Fibroblast of peridontal ligament (primary cell): ENCODE results near the gene WDR81.
"Not testable (repeated sequence)": the region's sequence is repeated elsewhere in the genome, so short reads cannot be mapped to it uniquely, and the experiment has no call there.

Experiments
- DNase-seq: peaks from one replicate; pipeline ENCODE4 v3.0.0-alpha.2; 2010; ENCODE audit errors: extremely low read depth

The WDR81 gene

DNA sequence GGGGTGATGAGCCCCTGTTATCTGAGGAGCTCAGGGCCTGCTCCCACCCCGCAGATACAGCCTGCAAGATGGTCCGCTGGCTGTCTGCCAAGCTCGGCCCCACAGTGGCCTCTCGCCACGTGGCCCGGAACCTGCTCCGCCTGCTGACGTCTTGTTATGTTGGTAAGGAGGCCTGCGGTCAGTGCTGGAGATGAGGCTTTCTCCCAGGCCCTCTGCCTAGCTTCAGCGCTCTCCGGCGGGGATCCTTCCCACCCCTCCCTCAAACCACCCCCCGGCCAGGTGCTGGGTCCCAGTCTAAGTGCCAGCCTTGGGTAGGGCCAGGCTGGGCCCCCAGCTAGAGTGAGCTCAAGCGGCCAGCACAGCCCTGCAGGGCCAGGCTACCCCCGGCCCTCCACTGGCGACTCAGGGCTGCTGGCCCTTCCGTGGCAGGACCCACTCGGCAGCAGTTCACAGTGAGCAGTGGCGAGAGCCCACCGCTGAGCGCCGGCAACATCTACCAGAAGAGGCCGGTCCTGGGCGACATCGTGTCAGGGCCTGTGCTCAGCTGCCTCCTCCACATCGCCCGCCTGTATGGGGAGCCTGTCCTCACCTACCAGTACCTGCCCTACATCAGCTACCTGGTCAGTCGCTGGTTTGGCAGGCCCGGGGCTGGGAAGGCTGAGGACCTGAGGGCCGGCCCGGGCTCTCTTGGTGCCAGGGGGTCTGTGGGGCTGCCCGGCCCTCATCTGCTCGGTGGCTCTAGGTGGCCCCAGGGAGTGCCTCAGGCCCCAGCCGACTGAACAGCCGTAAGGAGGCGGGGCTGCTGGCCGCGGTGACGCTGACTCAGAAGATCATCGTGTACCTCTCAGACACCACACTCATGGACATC is 6.1 kb downstream of the WDR81 start:
- DNase-seq: no peak

DNA sequence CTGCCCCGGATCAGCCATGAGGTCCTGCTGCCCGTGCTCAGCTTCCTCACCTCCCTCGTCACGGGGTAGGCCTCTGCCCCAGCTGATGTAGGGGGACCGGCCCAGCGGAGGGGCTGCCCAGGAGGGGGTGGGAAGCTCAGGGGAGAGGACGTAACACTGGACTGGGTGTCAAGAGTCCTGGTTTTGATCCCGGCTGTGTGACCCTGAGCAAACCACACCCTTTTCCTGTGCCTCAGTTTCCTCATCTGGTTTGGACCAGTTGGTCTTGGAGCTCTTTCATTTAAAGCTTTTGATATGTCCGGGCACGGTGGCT is 6.6 kb downstream of the WDR81 start:
- no peak for DNase-seq

DNA sequence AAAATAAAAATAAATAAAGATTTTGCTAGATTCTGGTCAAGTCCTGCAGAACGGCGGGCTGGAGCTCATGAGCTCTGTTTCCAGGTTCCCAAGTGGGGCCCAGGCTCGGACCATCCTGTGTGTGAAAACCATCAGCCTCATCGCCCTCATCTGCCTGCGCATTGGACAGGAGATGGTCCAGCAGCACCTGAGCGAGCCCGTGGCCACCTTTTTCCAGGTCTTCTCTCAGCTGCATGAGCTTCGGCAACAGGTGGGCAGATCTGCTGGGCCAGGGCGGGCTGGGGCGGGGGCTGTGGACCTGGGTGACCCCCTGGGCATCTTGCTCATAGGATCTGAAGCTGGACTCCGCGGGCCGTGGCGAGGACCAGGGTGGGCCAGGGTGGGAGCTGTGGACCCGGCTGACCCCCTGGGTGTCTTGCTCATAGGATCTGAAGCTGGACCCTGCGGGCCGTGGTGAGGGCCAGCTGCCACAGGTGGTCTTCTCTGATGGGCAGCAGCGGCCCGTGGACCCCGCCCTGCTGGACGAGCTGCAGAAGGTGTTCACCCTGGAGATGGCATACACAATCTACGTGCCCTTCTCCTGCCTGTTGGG is 7.8 kb downstream of the WDR81 start:
- DNase-seq: no peak

DNA sequence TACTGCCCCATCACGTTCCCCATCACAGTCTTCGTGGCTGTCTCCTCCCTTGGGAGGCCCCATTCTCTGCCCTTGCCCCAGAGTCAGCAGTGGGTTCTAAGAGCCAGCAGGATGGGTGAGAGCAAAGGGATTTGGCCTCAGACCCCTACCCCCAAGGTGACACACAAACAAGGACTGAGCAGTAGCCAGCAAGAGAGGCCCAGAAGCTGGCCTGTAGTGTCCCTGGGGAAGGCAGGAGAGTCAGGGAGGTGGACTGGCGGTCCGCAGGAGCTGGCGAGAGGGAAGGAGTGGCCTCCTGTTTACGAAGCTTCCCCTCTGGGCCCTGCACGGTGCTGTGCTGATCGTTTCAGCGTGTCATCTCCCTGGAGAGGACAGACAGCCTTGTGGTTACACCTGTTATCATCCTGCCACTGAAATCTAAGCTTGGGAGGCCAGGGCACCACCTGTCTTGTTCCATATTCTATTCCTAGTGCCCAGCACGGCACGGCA is 8.4 kb downstream of the WDR81 start:
- no peak for DNase-seq

DNA sequence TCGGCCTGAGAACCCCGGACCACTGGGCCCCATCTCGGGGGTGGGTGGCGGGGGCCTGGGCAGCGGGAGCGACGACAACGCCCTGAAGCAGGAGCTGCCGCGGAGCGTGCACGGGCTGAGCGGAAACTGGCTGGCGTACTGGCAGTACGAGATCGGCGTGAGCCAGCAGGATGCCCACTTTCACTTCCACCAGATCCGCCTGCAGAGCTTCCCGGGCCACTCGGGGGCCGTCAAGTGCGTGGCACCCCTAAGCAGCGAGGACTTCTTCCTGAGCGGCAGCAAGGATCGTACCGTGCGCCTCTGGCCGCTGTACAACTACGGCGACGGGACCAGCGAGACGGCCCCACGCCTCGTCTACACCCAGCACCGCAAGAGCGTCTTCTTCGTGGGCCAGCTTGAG is 9.3 kb downstream of the WDR81 start:
- no peak for DNase-seq

DNA sequence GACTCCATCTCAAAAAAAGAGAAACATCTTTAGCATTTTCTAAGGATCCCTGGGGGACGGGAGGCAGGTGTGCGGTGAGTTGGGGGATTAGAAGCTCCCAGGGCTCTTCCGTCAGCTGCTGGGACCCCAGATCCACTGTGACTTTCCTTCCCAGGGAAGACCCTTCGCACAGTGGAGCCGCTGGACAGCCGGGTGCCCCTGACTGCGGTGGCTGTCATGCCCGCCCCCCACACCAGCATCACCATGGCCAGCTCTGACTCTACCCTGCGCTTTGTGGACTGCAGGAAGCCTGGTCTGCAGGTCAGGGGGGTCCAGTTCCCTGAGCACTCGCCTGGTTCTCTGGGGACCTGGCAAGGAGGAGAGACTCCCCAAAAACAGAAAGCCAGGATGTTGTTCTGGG is 10.9 kb downstream of the WDR81 start:
- DNase-seq: no peak

DNA sequence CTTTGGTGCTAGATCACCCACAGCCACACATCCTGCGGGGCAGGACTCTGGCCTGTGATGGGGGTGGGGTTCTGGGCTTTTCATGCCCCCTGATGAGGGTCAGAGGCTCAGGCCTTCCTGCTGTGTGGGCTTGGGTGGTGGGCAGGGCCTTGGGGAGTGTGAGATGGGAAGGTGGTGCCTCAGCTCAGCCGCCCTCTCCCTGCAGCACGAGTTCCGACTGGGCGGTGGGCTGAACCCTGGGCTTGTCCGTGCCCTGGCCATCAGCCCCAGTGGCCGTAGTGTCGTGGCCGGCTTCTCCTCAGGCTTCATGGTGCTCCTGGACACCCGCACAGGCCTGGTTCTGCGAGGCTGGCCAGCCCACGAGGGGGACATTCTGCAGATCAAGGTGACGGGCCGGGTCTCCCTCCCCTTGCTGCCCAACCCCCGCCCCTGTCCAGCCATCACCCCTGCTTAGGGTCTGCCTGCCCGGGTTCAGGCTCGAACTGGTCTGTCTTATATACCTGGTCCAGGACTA is 11.4 kb downstream of the WDR81 start:
- no peak for DNase-seq

DNA sequence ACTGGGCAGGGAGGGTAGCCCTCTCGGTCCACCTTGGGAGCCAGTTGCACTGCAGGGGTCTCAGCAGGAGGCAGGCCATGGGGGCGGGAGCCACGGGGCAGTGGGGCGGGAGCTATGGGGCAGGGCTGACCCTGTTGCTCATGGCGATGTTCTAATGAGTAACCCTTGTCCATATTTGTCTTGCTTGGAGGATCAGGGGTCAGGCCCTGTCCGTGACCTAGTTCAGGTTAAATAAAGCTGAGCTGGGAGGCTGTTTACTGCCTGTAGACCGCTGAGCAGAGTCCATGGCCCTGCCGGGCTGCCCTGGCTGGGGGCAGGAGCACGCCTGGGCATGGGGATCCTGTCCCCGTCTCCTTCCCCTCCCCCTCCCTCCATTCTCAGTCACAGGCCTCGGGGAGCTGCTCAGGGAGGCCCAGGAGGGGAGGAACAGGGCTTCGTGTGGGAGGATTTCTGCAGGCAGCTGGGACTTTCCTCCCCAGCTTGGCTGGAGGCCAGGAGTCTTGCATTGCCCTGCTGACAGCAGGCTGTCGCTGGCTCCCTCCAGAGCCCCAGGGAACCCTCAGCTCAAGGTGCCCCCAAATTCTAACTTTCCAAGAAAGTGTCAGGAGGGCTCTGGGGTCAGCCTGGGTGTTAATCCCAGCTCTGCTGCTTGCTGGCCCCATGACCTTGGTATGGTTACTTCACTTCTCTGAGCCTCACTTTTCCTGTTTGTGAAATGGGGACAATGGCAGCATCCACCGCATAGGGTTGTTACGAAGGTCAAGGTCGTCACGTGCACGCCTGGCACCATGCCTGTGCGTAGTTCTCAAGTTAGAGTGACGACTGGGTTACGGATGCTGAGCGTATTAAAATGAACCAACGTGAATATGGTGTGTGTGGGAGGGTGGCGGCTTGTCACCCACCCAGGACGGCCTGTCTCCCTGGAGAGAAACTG is 12.1 kb downstream of the WDR81 start:
- peak; percentile 44 for DNase-seq

DNA sequence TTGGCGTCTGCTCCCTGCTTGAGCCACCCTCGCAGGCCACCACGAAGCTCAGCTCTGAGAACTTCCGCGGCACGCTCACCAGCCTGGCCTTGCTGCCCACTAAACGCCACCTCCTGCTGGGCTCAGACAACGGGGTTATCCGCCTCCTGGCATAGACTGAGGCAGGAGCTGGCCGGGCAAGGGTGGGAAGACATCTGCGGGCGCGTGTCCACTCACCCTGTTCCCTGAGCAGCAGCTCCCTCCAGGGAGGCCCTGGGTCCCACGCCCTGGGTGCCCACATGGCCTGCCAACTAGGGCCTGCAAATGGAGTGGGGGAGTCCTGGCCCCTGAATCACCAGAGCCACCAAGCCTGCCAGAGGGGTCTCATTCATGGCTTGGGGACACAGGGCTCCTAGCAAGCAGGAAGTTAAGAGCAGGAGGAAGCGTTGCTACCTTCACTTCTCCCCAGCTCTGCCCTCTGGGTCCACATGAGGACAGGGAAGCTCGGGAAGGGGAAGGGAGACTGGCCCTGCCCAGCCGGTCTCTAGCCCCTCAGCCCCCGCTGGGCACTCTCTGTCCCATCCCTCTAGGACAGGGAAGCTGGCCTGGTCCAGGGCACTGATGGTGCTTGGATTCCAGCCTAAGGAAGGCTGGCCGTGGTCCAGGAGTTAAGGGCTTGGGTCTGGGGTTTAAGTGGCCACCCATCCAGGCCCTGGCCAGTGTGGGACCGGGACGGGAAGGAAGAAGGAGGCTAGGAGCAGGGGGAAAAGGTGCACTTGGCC is 13.2 kb downstream of the WDR81 start:
- DNase-seq: no peak

DNA sequence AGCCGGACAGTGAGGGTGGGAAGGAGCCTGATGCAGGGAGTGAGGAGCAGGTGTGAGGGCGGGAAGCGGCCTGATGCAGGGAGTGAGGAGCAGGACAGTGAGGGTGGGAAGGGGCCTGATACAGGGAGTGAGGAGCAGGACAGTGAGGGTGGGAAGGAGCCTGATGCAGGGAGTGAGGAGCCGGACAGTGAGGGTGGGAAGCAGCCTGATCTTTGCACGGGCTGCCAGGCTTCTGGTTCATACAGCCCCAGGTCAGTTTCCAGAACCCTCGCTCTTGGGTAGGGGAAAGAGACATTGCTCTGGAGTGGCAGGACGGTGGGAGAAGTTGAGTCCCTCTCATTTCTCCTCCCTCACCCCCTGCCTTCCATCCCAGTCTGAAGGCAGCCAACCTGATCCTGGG is 17.4 kb downstream of the WDR81 start:
- DNase-seq: not testable (repeated sequence)

DNA sequence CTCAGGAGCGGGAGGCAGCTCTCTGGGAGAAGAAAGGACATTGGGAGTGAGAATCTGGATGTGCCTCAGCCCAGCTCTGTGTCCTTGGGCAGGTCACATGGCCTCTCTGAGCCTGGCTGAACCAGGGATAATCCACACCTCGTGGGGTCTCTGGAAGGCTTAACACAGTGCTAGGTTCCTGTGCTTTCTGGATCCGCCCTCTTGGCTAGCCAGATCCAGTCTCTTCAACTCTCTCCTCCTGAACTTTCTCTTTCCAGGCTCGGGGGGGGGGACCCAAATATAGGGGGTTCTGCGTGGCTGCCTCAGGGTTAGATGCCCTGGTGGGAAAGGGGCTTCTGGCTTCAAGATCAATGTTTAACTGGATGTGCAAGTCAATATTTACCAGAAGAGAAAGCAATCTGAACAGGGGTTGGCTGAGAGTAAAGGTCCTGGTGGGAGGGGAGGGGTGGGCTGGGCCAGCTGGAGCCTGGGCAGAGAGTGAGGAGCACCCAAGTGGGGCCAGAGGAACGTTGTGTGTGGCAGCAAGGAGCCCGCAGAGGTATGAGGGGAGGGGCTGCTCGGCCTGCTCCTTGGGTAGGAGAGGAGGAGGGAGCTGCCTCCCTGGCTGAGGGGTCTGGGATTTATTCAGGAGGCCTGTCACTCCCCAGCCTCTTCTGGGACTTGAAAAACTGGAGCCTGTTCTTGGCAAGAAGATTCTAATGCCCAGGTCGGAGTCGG is 18.0 kb downstream of the WDR81 start, which contains the start of gene SERPINF2:
Gene SERPINF2 (plus strand): TSS at position 501 of the 717 bp plus-strand sequence. CDS start 2,125 bp downstream, outside the sequence.
- DNase-seq: no peak

DNA sequence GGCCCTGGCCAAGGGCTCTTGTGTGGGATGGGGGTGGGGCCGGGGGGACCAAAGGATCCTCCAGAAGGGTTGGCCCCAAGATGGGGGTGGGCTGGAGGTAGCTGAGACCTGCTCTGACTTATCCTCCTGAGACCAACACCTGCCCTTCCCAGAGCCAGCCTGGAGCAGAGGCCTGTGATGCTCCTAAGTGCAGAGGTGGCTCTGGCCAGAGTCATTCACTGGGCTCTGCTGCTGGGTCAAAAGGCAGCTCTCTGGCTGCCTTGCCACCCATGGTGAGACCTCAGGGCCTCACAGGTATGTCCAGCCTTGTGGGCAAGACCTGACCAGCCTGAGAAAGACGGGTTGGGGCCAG is 18.6 kb downstream of the WDR81 start:
- DNase-seq: no peak

DNA sequence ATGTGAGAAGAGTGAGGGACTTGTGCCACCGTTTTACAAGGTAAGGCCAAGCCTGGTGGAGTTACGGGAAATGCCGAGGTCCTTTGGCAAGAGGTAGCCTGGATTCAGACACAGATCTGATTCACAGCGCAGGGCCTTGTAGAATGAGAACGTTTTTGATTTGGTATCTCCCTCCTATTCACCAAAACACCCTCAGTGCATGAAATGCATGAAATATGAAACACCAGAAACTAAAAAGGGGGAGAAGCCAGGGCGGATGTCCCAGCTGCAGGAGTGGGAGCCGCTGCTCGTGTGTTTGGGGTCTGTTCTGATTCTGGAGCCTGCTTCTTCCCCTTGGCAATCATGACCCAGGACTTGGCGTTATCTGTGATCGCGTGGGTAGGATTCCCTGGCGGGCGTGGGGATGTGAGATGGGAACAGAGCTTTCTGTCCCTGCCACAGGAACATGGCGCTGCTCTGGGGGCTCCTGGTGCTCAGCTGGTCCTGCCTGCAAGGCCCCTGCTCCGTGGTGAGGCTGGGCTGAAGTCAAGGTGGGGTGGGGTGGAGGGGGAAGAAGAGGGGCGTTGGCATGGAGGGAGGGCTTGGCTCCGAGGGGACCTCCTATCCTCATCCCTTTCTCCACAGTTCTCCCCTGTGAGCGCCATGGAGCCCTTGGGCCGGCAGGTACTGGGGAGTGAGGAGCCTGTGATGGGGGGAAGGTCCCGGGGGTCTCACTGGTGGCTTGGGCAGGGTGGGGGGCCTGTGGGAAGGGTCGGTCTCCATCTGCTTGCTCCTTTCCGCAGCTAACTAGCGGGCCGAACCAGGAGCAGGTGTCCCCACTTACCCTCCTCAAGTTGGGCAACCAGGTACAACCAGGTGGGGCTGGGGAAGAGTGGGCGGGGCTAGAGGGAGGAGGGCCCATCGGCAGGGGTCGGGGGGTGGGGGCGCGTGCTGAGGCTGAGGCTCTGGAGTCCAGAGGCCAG is 20.3 kb downstream of the WDR81 start:
- DNase-seq: no peak

DNA sequence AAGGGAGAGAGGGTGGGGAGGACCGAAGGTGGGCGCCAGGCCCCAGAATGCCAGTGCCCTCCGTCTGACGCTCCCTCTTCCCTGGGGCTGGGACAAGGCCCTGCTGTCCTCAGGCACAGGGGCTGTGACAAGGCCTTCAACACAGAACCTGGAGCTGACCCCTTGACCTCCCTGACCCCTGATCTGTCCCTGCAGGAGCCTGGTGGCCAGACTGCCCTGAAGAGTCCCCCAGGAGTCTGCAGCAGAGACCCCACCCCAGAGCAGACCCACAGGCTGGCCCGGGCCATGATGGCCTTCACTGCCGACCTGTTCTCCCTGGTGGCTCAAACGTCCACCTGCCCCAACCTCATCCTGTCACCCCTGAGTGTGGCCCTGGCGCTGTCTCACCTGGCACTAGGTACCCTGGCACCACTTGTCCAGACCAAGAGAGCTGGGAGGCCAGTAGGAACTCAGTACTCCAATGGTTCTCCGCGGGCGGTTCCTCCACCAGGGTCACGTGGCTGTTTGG is 21.1 kb downstream of the WDR81 start:
- DNase-seq: no peak

DNA sequence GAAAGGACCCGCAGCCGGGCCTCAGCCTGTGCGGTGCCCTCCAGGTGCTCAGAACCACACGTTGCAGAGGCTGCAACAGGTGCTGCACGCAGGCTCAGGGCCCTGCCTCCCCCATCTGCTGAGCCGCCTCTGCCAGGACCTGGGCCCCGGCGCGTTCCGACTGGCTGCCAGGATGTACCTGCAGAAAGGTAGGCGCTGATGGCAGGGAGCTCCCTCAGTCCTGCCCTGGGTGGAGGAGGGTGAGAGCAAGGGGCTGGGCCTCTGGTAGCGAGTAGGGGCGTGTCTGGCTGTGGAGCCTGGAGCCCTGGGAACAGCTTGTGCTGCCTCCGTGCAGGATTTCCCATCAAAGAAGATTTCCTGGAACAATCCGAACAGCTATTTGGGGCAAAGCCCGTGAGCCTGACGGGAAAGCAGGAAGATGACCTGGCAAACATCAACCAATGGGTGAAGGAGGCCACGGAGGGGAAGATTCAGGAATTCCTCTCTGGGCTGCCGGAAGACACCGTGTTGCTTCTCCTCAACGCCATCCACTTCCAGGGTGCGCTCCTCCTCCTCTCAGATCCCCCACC is 22.6 kb downstream of the WDR81 start:
- DNase-seq: no peak

DNA sequence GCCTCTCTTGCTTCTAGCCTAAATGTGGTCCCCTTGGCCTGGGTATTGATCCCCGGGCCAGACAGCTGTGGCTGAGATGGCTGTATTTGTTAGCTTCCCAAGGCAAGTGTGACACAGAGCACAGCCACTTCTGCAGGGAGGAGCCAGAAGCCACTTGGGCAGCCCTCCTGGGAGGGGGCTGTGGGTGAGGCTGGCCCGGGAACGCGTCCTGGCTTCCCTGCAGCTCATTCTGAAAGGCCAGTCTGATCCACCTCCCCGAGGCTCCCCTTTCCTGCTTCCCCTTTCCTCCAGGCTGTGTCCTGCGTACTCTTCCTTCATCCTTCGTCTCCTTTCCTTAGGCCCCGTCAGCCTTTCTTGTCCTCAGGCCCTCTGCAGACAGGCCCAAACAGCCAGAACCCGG is 26.1 kb downstream of the WDR81 start:
- DNase-seq: no peak

DNA sequence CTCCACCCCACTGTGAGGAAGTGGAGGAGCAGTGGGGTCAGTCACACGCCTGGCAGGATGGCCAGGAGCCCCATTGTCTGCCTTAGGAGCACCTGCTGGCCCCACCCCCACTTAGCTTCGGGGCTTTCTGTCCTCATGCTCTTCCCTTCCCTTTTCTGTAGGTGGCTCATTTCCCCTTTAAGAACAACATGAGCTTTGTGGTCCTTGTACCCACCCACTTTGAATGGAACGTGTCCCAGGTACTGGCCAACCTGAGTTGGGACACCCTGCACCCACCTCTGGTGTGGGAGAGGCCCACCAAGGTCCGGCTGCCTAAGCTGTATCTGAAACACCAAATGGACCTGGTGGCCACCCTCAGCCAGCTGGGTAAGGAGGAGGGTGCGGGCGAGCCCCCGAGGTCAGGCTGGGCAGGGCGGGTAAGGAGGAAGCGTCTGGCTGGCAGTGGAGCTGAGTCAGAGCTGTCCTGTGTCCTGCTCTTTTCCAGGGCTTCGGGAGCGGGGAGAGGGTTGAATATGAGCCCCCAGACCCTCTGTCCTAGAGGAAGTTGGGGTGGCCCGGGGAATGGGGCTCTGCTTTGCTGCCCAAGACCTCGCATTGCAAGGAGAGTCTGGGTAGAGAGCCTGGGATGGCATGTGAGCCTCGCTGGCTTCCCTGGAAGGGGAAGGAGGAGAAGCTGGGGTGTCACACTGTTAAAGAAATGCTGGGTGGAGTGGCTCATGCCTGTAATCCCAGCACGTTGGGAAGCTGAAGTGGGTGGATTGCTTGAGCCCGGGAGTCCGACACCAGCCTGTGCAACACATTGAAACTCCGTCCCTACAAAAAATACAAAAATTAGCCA is 28.1 kb downstream of the WDR81 start:
- no peak for DNase-seq
